OCI-LY1 (cell line): Measurements from ENCODE around the gene MAVS.

Experiments used
- H2AFZ ChIP-seq: fragments of 200-600 bp; sonication (generic), shearing (Covaris generic); 2 replicates; pipeline ENCODE4 v1.6.0; 2014; ENCODE audit warnings: antibody characterized with exemption, mild to moderate bottlenecking, low read length
- H3F3A ChIP-seq: fragments of 200-600 bp; sonication (generic), shearing (Covaris generic); 2 replicates; pipeline ENCODE4 v1.6.0; 2014; ENCODE audit warnings: mild to moderate bottlenecking, antibody characterized with exemption, low read length, moderate library complexity; ENCODE audit not compliant: insufficient read depth
- H3K27ac ChIP-seq: fragments of 200-600 bp; sonication (generic); 2 replicates; pipeline ENCODE4 v1.5.1; 2014; ENCODE audit warnings: low read length, mixed run types, mild to moderate bottlenecking, low read depth; ENCODE audit not compliant: poor library complexity, severe bottlenecking
- H3K27me3 ChIP-seq: fragments of 200-600 bp; sonication (generic); 2 replicates; pipeline ENCODE4 v1.6.0; 2014; ENCODE audit warnings: antibody characterized with exemption, mild to moderate bottlenecking, low read length, moderate library complexity; ENCODE audit not compliant: insufficient read depth
- H3K36me3 ChIP-seq: fragments of 200-600 bp; sonication (generic); 2 replicates; pipeline ENCODE4 v1.6.1; 2014; ENCODE audit warnings: mild to moderate bottlenecking, antibody characterized with exemption, low read length, moderate library complexity, mixed read lengths; ENCODE audit not compliant: insufficient read depth
- H3K4me1 ChIP-seq: fragments of 200-600 bp; sonication (generic); 2 replicates; pipeline ENCODE4 v1.5.1; 2014; ENCODE audit warnings: mild to moderate bottlenecking, low read length, moderate library complexity; ENCODE audit not compliant: insufficient read depth, severe bottlenecking
- H3K4me2 ChIP-seq: fragments of 200-600 bp; sonication (generic), shearing (Covaris generic); 2 replicates; pipeline ENCODE4 v1.6.1; 2014; ENCODE audit warnings: low read length
- H3K4me3 ChIP-seq: fragments of 200-600 bp; sonication (generic); 2 replicates; pipeline ENCODE4 v1.5.1; 2014; ENCODE audit warnings: low read length, low read depth, mild to moderate bottlenecking, mixed read lengths; ENCODE audit not compliant: poor library complexity, severe bottlenecking
- H3K79me2 ChIP-seq: fragments of 200-600 bp; shearing (Covaris generic); 2 replicates; pipeline ENCODE4 v1.6.1; 2016; ENCODE audit warnings: mixed run types, low read length, mixed read lengths; ENCODE audit not compliant: insufficient read depth
- H3K9ac ChIP-seq: fragments of 200-600 bp; sonication (generic), shearing (Covaris generic); 2 replicates; pipeline ENCODE4 v1.6.1; 2014; ENCODE audit warnings: mild to moderate bottlenecking, low read length, mixed read lengths
- H3K9me2 ChIP-seq: fragments of 200-600 bp; sonication (generic), shearing (Covaris generic); 2 replicates; pipeline ENCODE4 v1.6.1; 2014; ENCODE audit warnings: low read depth, mild to moderate bottlenecking, low read length, mixed read lengths
- H3K9me3 ChIP-seq: fragments of 200-600 bp; shearing (Covaris generic); 2 replicates; pipeline ENCODE4 v1.6.1; 2014; ENCODE audit warnings: low read length, mixed read lengths
- H4K20me1 ChIP-seq: fragments of 200-600 bp; sonication (generic), shearing (Covaris generic); 2 replicates; pipeline ENCODE4 v1.6.0; 2016; ENCODE audit warnings: mild to moderate bottlenecking, low read length; ENCODE audit not compliant: insufficient read depth
- CTCF ChIP-seq: fragments of 200-600 bp; sonication (generic), shearing (Covaris generic); IDR thresholded peaks from 2 replicates; pipeline ENCODE4 v1.5.1; 2017; ENCODE audit warnings: mild to moderate bottlenecking, antibody characterized with exemption, low read length, moderate library complexity, mixed read lengths
- EZH2 ChIP-seq: fragments of 200-600 bp; sonication (generic), shearing (Covaris generic); IDR thresholded peaks from 2 replicates; pipeline ENCODE4 v1.8.0; 2017; ENCODE audit warnings: borderline replicate concordance, mixed run types, mild to moderate bottlenecking, antibody characterized with exemption, low read length, moderate library complexity, mixed read lengths

The MAVS gene

GRCh38 chr20:3911956-3912355 is 65.3 kb downstream of the MAVS start:
- H3K4me1 ChIP-seq = peaks cover 19% of the 10 kb centered on the region
- no peaks in the 10 kb centered on the region for H3F3A ChIP-seq
- TF ChIP-seq CTCF (no peak), EZH2 (no peak)
- H4K20me1 ChIP-seq = 0 out of 2 replicates have a peak, but pooled peaks cover 3% of the 10 kb centered on the region
- H3K36me3 ChIP-seq = peaks cover 93% of the 10 kb centered on the region
- no peak overlapping the region for H3K4me3 ChIP-seq
- no peak overlapping the region for H3K27ac ChIP-seq
- no peaks in the 10 kb centered on the region for H3K27me3 ChIP-seq
- no peaks in the 10 kb centered on the region for H3K9me3 ChIP-seq
- H3K9me2 ChIP-seq = no peaks in the 10 kb centered on the region
- no peak overlapping the region for H3K9ac ChIP-seq
- H3K4me2 ChIP-seq = no peak overlapping the region
- no peak overlapping the region for H2AFZ ChIP-seq
- H3K79me2 ChIP-seq = peaks cover 55% of the 10 kb centered on the region

- no peak for TF ChIP-seq CTCF
- no peak for TF ChIP-seq EZH2
- H2AFZ ChIP-seq = no peak overlapping the region
- no peak overlapping the region for H3K27ac ChIP-seq
- H3K4me1 ChIP-seq = peaks cover 6% of the 10 kb centered on the region
- H3K27me3 ChIP-seq = no peaks in the 10 kb centered on the region
- H3K9ac ChIP-seq = no peak overlapping the region
- peaks cover 49% of the 10 kb centered on the region; the same call in 1 of the 2 replicates for H3K79me2 ChIP-seq
- H3K4me2 ChIP-seq = no peak overlapping the region
- H4K20me1 ChIP-seq = 0 out of 2 replicates have a peak, but pooled peaks cover 3% of the 10 kb centered on the region
- H3K9me2 ChIP-seq = no peaks in the 10 kb centered on the region
- H3K9me3 ChIP-seq = no peaks in the 10 kb centered on the region
- H3K36me3 ChIP-seq = peaks cover 95% of the 10 kb centered on the region
- no peaks in the 10 kb centered on the region for H3F3A ChIP-seq
- no peak overlapping the region for H3K4me3 ChIP-seq
Measured at GRCh38 chr20:3914446-3914845, 67.8 kb downstream of the MAVS start.

GRCh38 chr20:3915691-3916090 is 69.1 kb downstream of the MAVS start:
- Histone ChIP-seq H3K4me1 (peaks cover 6% of the 10 kb centered on the region), H2AFZ (no peak overlapping the region), H3K9me3 (no peaks in the 10 kb centered on the region), H3K9ac (no peak overlapping the region), H3F3A (no peaks in the 10 kb centered on the region), H3K9me2 (no peaks in the 10 kb centered on the region), H3K36me3 (peaks cover 92% of the 10 kb centered on the region), H3K27me3 (no peaks in the 10 kb centered on the region), H3K4me3 (no peak overlapping the region), H3K79me2 (peaks cover 40% of the 10 kb centered on the region; the same call in 1 of the 2 replicates), H3K27ac (no peak overlapping the region), H4K20me1 (0 out of 2 replicates have a peak, but pooled peaks cover 3% of the 10 kb centered on the region), H3K4me2 (no peak overlapping the region)
- TF ChIP-seq EZH2 = no peak
- no peak for TF ChIP-seq CTCF
